ENCODE data around the gene WDR77.

WDR77 gene

DNA sequence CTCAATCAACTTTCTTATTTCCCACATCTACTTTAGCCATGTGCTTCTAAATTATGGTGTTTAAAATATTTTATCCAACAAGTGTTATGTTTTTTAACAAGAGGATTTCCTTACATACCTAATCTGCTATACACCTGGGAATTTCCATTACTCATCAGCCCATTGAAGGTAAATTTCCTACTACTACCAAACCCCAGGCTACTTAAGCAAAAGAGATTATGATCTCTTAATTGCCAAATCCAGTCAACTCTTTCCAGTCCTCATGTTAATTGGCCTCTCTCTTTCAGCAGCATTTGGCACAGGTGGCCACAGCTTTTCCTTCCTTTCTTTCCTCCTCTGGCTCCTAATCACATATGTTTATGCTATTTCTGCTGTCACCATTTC lies 19.7 kb upstream of the WDR77 start:
- no peak for DNase-seq

DNA sequence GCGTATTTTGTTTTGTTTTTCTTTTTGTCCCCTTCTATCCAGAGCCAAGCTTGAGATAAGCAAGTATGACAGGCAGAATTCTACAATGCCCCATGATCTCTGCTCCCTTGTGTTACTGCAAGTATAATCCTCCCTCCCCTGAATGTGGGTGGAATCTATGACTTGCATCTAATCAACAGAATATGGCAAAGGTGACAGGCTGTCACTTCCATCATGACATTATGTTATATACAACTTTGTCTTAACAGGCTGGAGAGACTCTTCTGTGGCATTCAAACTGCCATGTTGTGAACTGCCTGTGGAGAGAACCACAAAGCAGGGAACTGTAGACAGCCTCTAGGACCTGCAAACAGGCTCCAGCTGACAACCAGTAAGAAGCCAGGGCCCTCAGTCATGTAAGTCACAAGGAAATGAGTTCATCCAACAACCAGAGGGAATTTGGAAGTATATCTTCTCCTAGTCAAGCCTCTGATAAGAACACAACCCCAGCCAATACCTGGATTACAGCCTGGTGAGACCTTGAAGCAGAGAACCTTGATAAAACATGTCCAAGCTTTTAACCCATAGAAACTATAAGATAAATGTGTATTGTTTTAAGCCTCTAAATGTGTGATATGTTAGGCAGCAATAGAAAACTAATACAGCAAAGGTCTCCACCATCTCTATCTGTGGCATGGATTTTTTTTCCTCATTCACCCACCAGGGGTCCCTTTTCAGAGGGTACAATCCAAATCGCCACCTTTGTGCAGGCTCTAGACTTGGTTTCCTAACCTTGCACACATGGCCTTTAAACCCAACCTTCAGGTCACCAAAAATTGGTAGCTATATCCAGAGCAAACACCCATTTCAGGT lies 19.0 kb upstream of the WDR77 start:
- no peak for DNase-seq

DNA sequence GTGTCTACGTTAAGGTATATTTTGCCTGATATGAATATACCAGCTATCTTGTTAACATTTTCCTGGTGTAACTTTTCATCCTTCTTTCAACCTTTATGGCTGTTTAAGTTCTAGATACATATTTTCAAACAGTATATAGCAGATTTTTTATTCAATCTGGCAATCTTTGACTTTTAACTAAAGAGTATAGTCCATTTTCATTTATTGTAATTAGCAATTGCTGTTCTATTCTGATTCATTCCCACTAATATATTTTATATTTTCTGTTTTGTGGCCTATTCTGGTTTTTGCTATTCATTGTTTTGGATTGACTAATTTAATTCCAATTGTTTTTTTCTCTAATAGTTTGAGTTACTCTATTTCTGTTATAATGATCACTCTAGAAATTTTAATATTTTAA lies 17.4 kb upstream of the WDR77 start:
- no peak for DNase-seq

DNA sequence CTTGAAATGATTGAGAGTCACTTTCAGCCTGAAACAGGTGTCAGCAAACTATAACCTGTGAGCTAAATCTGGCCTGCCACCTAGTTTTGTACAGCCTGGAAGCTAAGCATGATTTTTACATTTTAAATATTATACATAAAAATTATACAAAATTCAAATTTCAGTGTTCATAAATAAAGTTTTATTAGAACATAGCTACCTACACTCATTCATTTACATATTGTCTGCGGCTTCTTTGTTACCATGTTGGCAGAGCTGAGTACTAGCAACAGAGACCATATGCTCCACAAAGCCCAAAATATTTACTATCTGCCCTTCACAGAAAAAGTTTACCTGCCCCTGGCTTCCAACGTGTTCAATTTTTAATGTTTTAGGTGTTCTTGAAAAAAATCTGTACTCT lies 16.7 kb upstream of the WDR77 start:
- DNase-seq, result no peak

DNA sequence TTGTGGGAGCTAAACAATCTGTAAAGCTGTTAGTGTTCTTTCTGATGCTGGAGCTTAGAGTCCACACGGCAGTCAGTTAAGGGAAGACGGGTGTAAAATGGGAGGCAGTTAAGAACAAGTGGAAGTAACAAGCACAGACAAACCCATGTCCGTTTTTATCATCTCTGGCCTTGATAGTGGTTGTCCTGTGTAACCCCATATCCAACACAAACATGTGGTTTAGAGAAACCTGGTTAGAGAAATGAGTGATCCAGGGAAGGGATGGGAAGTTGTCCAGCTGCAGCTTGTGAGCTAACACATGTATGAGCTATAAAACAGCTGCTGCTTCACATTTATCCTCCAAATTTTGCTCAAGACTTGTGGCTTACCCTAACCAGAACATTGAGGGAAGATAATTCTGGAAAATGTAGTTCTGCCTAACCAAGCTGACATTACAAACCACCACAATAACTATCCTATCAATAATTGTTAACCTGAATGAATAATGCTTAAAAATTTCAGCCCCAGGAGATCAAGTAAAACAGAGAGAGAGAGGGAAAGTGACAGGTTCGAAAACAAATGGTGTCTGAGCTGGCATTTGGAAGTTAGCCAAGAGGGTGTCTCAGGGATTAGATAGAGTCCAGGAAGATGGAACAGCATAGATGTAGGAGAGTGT lies 14.1 kb upstream of the WDR77 start:
- peak; percentile 28 for DNase-seq

DNA sequence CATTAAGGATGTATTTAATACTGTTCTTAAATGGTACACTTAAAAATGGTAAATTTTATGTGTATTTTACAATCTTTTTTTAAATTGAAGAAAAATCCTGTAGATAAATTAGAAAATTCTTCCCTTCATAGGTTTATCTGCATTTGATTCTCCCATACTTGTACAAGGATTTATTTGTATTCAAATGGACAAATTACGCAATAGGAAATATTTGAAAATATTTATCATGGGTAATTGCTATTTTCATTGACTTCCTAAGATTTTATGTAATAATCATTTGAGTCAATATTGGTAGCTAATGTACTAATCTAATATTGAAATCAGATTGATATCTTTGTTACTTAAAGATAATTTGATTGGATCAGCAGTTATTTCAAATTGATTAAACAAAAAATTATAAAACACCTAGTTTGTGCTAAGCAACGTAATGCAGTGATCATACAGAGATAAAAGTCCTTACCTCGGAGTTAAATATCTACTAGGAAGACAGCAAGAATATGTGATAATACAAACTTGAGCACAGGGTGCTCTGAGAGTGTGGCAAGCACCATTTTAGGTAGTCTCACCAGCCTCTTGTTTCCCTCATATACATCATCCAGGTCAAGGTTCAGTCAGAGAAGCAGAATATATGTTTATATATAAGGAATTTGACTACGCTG lies 13.4 kb upstream of the WDR77 start:
- DNase-seq, result no peak

DNA sequence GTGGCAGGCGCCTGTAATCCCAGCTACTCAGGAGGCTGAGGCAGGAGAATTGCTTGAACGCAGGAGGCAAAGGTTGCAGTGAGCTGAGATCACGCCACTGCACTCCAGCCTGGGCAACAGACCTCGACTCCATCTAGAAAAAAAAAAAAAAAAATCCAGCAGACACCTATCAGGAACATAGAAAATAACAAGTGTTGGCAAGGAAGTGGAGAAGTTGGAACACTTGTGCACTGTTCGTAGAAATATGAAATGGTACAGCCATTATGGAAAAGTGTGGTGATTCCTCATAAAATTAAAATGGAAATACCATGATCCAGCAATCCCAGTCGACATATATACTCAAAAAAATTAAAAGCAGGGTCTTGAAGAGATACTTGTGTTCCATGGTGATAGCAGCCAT lies 12.7 kb upstream of the WDR77 start:
- DNase-seq, result no peak

DNA sequence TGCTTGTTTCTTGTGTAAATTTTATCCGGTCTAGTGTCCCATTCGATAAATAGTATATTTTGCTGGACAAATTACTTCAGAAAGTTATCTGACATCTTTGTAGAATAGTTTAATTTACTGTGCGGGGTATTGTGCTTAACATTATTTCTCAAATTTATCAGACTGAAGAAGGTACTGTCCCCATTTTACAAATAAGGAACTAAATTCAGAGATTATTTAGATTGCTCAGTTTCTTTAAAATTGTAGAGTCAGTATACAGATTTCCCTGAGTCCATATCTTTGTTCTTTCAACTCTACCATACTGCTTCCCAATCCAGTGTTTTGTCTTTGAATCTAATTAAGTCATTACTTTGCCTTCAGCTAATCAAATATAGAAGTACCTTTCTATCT lies 6.6 kb upstream of the WDR77 start:
- no peak for DNase-seq

DNA sequence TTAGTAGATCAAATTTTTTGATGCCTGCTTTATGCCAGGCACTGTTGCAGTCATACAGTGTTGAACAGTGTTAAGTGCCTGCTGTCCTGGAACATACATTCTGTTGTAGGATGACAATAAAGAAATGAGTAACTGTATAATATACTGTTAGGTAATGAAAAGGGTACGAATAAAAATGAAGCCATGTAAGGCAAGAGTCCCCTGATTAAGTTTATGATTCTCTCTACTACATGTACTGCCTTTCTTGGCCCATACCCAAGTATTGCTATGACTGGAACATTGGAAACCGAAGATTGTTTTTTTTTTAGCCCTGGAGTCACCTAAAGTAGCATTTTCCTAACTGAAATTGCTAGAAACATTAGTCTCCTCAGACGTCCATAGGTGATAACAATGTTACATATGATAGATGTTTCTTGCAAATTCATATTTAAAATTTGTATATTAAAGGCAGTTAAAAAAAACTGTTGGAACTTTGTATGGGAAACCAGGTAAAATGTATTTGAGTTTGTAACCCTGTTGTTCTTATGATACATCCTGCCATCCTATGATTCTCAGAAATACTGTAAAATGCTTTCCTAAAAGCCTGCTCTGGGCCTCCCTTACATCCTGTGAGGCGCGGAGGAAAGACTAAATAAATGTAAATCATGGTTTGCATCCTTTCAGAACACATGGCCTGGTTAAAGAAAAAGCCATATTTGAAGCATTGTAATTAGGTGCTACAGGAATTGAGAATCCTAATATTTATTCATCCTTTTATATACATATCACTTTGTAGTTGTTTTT lies 6.0 kb upstream of the WDR77 start:
- no peak for DNase-seq

DNA sequence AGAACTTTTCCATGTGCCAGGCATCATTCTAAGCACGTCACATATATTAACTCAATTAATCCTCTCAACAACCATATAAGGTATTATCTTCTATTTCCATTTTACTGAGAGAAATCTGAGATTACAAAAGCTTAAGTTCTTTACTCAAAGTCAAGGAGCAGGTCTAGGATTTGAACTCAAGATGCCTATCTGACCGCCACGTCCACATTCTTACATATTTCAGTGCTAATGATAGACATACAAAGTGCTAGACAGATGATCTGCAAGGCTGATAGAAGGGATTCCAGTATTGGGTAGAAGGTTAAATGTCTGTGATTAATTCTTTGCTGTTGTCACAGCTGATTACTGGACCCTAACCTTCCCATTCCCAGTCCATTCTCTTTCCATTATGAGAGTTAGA lies 4.7 kb upstream of the WDR77 start:
- no peak for DNase-seq

DNA sequence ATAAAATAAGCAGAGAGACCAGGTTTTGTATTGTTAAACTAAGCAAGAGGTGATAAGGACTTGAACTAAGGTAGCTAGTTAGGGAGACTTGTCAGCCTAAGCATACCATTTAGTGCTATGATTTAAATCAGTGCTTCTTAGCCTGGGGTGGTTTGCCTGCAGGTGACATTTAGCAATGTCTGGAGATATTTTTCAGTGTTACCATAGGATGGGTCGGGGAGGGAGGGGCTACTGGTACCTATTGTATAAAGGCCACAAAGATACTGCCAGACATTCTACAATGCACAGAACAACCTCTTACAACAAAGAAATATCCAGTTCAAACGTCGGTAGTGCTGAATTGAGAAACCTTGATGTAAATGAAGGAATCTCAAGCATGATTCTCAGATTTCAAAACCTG lies 3.5 kb upstream of the WDR77 start:
- no peak for DNase-seq

DNA sequence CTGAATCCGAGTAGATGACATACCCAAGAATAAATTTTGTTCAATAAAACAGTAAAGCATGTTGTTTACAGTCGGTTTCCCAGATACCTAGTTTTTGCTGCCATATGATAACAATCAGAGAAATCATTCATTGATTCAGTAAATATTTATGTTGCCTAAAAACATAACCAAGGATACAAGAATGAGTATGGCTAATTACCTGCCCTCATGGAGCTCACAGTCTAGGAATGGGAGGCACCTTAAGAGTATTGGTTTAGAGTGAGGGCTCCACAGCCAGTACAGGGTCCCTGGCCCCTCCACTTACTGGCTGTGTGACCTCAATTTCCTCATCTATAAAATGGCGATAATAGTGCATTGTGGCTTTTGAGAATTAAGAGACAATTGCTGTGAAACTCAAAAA lies 1.1 kb upstream of the WDR77 start:
- DNase-seq, result no peak

DNA sequence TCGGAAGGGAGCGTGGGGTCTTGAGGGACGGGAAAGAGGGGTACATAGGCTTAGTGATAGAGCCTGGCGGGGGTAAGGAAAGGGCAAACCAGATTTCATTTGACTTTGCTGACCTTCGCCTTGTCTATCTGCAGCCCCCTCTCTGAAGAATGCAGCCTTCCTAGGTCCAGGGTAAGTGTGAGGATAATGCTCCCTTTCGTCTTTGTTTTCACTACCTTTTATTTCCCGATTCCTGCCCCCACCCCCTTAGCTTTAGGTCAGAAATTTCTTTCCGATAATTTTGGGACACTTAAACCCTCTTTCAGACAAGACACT lies 604 bp upstream of the WDR77 start:
- DNase-seq, result no peak

DNA sequence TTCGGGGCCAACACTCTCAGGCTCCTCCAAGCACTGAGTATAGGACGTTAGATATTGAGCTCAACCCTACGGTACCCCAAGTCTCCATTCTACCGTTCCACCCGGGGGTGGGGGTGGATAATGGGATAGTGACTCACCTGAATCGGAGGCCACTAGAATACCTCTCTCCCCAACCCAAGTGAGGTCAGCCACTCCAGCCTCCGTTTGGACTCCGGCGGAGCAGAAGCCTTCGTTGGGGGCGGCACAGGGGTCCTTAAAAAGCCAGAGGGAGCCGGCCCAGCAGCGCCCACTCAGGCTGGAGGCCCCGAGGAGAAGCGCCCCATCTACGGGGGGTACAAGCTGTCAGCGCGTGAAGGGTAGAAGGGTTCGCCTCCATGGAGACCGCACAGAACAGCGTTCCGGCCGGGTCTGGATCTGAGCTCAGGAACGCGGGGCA lies 556 bp downstream of the WDR77 start:
- DNase-seq, result peak; percentile 71

DNA sequence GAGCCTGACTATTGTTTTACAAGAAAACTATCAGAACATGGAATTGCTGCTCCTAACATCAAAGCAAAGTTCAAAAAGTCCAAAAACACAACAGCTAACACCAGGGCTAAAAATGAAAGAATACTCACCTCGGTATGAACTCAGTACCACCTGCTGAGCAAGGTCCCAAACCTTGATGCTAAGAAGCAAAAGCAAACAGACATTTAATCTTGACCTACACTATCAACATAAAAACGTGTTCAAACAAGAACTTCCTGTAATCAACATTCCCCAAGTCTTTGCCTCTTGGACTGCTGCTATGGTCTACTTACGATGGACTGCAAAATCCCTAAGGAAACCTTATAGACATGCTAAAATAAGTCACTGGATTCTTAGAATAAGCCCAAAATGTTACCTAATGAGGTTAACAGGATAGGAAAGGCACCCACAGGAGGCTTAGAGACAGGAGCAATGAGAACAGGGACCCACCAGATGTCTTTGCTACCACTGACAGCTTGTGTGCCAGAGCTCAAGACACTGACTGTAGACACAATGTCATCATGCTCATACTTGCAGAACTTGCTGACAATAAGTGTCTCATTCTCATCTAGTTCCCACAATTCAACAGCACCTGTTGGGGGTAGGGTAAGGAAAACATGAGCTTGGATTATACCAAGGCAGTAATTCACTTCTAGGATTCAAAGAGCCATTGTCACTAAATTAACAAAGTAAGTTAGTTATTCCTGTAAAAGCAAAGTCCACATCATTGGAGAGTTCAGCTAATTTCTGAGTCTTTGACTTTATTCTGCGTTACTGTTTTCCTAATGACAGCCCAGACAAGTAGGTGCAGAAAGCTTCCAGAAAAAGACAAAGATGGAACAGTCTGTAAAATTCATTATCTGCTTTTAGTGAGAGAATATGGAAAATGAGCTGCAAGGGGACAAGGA lies 1.8 kb downstream of the WDR77 start:
- no peak for DNase-seq

DNA sequence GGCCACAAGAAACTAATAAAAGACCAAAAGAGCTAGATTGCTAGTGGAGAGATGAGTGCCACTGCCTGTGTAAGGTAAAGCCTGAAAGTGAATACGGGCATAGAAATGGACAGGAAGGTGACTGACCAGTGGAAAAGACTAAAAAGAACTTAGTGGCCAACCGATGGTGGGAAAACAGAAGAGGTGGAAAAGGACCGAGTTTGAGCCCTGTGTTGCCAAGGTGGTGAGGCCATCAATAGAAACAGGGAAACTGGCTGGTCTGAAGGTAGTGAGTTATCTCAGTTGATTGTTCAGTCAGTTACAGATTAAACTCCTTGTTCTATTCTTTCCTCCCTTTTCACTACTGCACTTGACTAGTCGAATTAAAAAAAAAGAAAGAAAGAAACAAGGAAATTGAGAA lies 2.5 kb downstream of the WDR77 start:
- no peak for DNase-seq

DNA sequence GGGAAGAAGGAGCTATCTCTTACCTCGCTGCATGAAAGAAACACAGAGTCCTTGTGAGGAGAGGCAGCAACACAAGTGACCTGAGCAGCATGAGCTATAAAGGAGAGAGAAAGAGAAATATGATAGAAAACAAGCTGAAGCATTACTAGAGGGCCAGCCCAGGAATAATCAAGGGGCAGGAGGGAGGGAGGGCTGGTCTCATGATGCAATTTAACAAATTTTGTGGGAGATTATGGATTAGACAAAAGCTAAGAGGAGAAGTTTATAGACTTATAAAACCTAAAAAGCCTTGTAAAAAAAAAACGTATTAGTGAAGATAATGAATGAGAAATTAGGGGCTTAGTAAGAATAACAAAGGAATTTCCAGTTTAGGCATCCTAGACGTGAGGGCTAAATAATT lies 5.0 kb downstream of the WDR77 start:
- DNase-seq, result no peak

DNA sequence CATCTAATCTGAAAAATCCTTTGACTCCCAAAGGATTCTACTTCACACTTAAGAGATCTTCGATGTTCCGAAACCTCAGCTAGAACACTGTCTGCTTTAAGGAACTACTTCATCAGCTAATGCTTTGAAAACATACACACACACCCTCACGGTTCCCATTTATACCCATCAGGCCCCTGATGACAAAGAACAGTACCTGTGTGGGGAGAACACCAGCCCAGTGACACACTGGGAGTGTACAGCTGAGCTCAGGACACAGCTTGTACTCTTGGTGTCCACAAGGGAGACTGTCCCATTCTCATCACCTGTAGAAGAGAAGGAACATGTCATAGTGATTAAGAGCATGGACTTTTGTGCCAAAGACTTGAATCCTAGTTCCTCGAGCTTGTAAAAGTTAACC lies 6.6 kb downstream of the WDR77 start:
- DNase-seq, result no peak

DNA sequence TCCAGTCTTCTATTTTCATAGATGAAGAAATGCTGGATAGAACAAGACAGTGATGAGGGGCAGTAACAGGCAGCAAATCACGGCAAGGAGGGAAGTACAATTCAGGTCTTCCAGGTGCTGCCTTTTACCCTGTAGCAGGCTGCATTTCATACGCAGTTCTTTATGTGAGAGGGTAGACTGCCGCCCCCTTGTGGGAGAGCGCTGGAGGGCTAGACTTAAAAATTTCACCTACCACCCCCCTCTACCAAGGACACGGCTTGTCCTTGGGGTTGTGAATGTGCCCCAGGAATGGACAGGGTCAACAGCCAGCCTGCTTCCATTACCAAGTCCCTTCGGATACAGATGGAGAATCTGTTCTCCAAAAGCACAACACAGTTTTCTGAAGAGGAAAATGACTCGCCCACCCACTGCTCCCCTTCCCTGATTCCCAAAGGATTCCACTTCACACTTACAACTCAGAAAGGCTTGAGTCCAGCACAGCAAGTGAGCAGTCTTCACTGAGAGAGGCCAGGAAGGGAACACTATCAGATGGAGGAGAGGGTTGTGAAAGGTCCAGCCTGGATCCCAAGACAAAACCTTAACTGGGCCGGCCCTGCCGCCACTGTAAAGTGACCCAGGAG lies 7.4 kb downstream of the WDR77 start:
- DNase-seq, result peak; percentile 60

DNA sequence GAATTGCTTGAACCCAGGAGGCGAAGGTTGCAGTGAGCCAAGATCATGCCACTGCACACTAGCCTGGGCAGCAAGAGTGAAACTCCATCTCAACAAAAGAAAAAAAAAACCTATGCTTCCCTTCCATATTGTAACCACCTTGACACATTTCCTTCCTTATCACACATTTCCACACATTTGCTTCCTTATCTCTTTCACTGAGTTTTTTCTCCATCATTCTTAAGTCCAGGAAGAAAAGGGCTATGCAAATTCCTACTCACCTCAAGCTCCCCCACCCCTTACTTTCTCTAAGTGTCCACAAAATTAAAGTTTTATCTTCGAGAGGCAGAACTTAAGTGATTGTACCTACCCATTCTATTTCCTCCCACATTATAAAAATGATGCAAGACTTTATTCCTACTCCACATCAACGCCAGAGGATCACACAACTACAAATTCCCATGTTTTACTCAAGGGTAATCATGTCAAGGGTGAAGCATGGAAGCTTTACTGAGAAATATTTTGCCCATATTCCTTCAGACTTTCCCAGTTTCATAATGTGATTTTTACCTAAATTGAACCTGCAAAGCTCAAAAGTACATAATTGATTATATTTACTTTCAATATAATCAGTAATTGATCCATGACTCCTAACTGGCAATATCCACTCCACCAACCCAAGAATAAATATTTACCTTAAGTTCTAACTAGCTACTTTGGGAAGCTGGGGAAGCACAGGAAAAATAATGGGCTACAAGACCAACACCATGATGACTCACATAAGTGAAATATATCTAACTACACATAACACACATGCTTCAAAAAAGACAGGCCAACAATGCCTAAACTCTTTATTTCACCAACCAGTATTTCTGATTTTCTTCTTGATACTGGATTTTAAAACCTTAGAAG lies 9.3 kb downstream of the WDR77 start:
- DNase-seq, result no peak

DNA sequence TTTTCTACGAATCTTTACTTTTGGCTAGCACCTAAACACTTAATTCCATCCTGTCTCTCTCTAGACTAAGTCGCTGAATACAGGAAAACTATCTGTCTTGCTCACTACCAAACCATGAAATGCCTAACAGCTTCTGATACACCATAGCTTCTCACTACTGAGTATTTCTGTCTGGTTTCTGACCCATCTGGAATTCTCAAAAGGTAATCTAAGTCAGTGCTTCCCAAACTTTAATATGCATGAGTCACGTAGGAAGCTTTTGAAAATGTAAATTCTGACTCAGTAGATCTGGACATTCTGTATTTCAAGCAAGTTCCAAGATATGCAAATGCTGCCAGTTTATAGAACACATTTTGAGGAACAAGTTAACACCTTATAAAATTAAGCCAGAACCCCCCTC lies 12.3 kb downstream of the WDR77 start:
- DNase-seq, result no peak

Data from DMS53 (cell line).